ENCODE measurements around the gene MEA1.

The MEA1 gene

DNA sequence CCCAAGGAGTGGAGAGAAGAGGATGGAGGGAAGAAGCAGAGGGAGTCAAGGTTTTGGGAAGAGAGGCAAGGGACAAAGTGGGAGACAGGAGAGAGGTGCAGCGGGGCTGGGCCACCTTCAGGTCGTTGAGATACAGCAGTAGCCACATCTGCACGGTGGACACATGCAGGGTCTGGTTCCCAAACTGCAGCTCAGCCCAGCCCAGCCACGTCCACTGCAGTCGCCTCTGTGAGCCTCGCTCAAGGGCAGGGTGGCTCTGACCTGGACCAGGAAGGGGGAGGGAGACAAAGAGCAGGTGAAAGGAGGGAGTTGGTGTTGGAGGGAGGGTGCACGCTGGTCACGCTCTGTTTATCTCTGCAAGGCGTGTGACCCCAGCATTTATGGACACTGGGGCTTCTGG, 25.0 kb upstream of the MEA1 start:
- no peak for DNase-seq (ENCODE audit: low read depth)

DNA sequence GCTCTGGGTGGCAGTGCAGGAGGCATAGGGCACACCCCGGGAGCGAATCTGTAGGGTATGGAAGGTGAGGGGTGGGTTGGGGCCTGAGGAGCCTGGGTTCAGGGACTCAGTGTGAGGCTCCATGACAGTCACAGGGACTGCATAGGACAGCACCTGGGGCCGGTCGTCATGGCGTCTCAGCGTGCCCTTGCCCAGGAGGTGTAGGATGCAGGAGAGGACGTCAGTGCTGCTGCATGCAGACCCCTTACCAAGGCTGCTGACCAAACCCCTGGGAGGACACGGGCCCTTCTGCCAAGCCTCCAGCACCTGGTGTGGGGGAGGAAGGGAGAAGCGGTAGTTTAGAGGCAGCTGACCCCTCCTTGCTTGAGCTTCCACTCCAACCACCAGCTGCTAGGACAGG, 24.0 kb upstream of the MEA1 start:
- DNase-seq (ENCODE audit: low read depth): no peak

DNA sequence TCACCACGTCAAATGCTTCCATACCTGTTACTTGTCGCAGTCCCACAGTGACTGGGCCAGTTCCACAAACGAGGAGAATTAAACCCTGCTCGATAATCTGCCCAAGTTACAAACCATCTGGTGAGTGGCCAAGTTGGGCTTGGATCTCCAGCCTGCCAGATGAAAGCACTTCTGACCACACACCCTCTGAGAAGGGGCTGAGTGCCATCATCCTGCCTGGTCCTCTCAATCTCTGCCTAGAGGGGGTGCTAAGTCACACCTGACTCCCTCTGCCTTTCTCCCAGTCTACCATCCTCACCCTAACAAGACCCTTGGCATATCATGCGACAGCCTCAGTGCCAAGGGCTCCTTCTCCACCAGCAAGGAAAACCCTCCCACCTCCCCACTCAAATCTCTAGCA, 23.5 kb upstream of the MEA1 start:
- no peak for DNase-seq (ENCODE audit: low read depth)

DNA sequence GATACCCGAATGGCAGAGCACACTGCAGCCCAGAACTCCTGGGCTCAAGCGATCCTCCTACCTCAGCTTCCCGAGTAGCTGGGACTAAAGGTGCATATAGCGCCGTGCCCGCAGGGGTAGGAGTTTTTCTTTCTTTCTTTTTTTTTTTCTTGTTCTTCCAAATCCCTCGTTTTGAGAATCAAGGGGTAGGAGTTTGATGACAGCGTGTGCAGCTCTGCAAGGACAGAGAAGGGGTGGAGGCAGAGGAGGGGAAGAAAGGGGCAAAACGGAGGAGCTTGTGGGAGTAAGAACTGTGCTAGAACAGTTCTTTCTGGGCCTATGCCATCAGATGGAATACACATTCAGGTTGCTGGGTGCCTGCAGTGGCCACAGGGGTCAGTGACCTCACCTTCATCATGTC, 23.0 kb upstream of the MEA1 start:
- DNase-seq (ENCODE audit: low read depth): no peak

DNA sequence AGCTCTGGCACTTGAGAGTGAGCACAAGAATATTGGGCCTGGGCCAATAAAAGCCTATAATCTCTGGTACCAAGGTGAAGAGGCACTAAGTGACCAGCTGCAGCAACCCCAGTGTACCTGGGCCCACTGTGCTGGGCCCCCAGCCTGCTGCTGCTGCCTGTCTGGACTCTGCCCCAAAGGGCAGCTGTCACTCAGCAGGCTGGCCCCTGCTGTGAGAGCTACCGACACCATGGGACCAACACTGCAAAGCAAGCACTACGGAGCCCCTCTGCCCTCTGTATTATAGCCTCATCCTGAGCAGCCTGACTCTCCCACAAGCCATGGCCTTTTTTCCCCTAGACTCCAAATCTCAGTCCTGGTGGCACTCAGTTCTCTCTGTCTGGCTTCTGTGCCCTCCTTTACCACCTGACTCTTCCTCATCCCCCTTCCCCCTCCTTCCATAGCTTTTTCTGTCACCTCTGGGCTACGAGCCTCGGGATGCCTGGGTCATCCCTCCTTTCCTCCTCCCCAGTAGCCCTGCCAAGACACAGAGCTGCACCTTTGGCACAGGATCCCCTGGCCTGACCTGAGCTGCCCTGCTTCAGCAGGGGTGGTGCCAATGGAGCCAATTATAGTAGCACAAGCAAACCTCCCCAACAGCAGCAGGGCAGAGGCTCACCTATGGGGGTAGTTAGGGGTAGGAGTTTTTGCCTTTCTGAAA, 21.9 kb upstream of the MEA1 start:
- no peak for DNase-seq (ENCODE audit: low read depth)

DNA sequence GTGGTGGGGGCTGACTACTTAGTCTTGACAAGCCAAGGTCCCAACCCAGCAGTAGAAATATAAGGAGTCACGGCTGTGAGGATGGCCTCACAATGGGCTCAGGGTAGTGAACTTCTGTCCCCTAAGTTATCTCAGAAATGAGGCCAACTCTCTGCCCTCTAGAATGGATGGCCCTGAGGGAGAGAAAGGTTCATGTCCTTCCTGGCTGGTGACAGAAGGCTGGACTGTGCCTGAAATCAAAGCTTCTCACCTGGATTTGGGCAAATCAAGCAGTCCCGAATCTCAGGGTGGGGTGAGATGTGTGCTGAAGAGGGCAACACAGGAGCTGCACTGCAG, 20.4 kb upstream of the MEA1 start:
- DNase-seq (ENCODE audit: low read depth): no peak

DNA sequence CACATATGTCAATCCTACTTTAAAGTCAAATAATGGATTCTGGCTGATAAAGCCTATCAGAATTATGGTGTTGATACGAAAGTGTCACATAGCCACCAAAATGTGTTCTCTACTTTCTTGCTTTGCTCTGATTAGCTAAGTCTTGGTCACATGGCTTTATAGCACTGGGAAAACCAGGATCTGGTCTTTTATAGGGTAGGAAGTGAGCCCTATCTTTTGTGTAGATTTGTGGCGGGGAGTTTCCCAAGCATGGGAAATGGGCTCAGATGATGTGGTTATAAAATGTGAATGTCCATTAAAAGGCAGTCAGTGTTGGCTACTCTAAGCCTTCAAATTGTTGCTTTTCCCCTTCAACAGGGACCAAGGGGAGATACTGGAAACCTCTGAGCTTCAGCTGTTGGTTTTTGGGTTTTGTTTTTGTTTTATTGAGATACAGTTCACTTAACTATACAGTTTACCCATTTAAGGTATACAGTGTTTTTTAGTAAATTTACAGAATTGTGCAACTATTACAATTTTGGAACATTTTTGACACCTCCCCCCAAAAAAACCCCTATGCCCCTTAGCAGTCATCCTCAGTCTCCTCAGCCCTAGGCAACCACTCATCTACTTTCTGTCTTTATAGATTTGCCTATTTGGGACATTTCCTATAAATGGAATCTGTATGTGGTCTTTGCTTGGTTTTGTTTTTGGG, 19.9 kb upstream of the MEA1 start:
- no peak for DNase-seq (ENCODE audit: low read depth)

DNA sequence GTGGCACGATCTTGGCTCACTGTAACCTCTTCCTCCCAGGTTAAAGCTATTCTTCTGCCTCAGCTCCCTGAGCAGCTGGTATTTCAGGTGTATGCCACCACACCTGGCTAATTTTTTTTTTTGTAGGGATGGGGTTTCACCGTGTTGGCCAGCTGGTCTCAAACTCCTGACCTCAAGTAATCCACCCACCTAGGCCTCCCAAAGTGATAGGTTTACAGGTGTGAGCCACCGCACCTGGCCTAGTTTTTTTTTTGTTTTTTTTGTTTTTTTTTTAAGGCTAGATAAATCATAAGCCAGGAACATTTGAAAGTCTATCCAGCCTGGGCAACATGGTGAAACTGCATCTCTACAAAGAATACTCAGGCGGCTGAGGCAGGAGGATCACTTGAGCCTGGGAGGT, 18.6 kb upstream of the MEA1 start:
- no peak for DNase-seq (ENCODE audit: low read depth)

DNA sequence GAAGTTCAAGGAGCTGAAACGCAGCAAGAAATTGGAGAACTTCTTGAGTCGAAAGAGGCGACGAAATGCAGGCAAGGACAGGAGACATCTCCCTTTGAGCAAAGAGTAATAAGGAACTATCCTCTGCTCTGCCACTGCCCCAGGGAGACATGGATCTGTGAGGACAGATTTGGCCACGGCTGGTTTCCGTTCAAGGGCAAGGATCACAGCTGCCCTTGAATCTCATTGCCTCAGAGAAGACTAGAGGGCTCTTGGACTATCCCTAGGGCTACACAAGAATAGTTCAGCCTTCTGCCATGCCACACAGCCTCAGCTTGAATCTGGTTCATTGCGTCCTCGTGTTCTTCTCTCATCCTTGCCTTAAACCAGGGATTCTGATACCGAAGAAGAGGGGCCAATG, 15.4 kb upstream of the MEA1 start:
- DNase-seq (ENCODE audit: low read depth): no peak

DNA sequence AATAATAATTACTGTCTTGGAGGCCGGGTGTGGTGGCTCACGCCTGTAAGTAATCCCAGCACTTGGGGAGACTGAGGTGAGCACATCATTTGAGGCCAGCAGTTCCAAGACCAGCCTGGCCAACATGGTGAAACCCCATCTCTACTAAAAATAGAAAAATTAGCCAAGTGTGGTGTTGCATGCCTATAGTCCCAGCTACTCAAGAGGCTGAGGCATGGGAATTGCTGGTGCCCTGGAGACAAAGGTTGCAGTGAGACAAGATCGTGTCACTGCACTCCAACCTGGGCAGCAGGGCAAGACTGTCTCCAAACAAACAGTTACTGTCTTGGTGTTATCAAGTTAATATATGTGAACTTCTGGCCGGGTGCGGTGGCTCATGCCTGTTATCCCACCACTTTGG, 12.6 kb upstream of the MEA1 start:
- DNase-seq (ENCODE audit: low read depth): no peak

DNA sequence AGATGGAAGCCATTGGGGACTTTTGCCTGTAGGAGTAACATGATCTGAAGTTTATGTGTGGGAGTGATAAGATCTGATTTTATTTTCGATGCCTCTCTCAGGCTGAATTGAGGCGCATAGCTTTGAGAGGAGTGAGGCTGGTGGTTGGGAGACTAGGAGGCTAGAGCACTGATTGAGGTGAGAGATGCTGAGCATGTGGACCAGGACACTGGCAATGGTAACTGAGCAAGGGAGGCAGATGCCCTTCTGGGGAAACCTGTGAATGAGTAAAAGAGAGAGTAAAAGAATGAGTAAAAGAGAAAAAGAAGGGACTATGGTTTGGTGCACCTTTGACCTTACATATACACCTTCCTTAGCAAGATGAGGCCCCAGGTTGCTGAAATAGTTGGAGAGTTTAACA, 10.7 kb upstream of the MEA1 start:
- DNase-seq (ENCODE audit: low read depth): no peak

DNA sequence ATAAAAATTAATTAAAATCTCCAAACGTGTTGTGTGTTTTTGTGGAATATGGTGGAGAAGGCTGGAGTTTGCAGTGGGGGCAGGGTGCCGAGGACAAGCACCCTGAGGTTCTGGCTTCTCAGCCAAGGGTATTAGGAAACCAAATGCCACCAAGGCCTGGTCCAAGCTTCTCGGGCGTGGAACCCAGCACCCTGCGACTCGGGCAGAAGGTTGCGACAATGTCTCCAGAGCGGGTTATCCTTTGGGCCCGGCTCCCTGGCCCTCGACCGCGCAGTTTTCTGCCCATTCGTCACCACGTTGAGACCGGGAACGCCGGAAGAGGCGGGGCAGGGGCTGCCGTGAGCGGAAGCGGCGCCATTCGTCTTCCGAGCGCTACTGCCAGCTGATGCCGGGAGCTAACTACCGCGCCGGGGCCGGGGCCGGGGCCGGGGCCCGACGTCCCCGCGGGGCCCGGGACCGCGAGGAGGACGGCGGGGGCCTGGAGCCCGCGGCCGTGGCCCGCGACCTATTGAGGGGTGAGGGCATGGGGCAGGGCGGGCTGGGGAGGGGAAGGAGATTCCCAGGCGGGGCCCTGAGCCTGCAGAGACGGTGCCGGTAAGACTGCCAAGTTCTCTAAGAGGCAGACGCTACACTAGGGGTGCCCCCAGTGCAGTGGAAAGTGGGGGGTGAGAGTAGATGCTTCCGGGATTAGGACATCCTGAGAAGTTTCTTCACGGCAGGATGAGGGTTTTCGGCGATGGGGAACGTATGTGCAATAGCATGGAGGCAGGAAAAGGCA, 7.7 kb upstream of the MEA1 start, which contains the start of gene RRP36:
RRP36 (plus strand) TSS at position 354 of the 778 bp plus-strand sequence; CDS start at position 386, 32 bp downstream.
- peak; percentile 47 for DNase-seq (ENCODE audit: low read depth)

DNA sequence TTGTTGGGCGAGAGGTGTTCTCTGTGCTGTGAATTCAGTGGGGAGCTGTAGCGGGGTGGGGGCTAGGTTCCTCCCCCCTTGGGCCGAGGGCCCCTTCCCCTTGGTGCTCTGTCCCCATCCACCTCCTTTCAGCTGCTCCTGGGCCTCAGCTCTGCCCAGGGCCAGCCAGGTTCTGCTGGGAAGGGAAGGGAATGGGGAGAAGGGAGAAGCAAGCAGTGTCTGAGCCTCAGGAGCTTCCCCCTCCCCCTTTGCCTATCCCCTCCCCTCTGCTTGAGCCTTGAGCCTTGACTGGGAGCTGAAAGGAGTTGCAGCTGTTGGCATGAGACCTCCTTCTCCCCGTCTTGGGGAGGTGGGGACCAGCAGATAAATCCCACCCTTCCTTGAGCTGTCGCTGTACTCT, 7.1 kb upstream of the MEA1 start:
- no peak for DNase-seq (ENCODE audit: low read depth)

DNA sequence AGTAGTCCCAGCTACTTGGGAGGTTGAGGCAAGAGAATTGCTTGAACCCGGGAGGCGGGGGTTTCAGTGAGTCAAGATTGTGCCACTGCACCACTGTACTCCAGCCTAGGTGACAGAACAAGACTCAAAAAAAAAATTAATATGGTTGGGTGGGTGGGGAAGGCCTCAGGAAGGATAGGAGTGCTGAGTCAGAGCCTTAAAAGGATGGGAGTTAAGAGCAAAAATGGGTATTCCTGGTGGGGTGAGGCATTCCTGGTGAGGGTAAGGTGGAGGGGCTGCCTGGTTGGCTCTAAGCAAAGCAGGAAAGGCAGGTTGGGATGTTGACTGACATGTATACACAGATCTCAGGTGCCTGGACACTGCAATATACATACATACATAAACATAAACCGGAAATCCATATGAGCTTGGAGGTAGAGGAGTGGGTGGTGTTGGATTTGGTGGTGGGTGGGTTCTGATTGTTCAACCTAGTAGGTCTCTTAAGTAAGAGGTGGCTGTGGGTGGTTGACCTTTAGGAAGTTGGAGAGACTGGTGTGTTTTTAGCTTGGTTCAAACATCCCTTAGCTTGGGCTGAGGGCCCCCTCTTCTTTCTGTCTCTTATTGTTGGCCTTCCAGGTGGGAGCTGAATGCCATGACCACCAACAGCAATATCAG, 6.4 kb upstream of the MEA1 start:
- no peak for DNase-seq (ENCODE audit: low read depth)

DNA sequence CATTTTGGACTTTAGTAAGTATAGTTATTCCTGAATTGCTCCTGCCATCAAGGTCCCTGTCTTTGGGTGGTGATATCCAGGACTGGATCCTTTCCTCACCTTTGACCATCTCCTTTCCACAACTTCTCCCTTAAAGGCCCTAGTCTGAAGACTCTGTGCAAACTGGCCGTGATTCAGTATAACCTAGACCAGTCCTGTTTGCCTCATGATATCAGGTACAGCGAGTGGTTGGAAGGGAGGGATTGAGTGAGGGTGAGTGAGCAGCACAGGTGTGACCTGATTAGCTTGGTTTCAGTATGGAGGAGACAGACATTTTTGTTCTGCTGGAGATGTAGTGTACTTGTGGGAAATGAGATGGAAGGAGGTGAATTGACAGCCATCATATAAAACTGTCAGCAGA, 5.4 kb upstream of the MEA1 start:
- no peak for DNase-seq (ENCODE audit: low read depth)

DNA sequence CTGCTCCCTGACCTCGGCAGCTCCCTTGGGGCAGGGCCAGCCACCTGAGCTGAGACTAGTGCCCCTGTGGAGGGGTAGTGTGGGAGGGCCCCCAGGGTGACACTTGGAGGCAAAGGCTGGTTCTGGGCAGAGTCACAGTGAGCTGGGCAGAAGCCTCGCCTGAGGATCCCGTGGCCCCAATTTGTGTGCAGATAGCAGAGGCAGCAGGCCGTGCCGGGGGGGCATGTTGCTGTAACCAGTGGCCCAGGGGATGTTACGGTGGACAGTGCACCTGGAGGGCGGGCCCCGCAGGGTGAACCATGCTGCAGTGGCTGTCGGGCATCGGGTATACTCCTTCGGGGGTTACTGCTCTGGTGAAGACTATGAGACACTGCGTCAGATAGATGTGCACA, 3.2 kb upstream of the MEA1 start:
- no peak for DNase-seq (ENCODE audit: low read depth)

DNA sequence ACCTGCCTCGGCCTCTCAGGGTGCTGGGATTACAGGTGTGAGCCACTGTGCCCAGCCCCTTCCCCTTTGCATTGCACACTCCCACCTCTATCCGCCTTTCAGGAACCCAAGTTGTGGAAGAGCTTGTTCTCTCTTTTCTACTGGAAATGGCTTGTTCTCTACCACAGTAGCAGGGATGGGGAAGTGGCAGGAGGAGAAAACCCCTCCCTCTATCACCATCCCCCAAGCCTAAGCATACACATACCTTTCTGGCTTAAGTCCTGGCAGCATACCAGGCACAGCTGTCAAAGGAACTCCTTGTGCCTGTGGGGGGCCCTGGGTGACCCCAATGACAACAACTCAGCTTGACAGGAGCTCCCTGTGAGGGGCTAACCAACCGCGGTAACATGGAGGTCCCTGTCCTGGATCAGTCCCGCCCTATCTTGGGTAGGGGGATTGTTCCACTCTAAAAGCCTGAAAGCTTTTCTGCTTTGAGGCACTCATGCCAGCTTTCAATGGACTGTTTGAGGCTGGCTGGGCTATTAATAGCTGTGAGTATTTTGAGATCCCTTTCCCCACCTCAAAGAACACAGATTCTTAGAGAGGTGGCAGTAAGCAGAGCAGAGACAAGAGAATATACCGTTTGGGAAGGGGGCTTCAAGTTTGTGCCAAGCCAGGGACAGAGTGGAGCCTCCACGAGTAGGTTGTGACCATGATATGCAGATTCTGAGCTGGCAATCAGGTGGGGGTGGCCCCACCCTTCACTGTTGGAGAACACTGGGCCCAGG, 2.6 kb upstream of the MEA1 start:
- DNase-seq (ENCODE audit: low read depth): no peak

DNA sequence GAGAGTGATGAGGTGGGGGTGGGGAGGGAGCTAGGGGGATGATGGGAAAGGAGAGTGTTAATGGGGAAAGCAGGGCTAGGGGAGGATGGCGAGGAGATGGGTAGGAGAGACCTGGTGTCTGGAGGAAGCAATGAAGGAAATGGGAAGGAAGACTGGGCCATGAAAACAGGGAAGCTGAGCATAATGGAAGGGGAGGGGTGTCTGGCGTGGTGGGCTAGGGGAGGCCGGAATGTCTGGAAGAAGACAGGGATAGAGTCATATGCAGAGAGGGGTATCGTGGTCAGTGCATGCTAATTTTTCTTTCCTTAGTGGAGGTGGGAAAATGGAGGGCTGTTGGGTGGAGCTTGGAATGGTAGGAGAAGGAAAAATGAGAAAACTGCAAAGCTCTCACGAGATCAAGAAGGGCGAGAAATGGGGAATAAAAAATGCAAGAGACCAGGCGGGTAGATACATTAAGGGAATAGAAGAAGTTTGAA, 726 bp upstream of the MEA1 start:
- no peak for DNase-seq (ENCODE audit: low read depth)

DNA sequence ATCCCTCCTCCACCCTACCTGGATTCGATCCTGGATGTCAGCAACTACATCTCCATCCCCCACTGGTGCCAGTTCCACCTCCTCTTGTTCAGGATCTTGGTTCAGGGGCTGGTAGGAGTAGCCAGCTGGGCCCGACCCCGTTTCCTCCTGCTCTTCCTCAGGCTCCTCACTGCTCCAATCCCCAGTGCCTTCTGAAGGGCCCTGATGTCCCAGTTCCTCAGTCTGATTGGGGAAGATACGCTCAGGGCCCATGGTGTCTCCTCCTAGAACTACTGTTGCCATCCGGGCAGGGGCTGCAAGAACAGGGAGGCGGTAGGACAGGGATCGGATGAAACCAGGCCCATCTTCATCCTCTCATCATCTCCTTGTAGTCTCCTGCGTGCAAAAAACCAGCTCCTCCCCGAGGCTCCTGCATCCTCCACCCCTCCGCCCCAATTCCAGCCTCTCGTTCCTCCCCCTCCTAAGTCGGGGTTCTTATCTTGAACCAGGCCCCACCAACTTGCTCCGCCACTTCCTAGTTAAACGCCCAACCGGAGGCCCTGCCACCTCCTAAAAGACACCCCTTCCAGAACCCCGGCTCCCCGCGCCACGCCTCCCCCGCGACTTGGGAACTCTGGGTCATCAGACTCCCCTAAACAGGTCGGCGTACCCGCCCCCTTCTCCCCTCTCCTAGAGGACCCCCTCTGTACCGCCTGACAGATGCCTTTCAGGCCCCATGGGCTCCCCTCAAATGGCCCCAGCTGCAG, 476 bp downstream of the MEA1 start:
- DNase-seq (ENCODE audit: low read depth): no peak

DNA sequence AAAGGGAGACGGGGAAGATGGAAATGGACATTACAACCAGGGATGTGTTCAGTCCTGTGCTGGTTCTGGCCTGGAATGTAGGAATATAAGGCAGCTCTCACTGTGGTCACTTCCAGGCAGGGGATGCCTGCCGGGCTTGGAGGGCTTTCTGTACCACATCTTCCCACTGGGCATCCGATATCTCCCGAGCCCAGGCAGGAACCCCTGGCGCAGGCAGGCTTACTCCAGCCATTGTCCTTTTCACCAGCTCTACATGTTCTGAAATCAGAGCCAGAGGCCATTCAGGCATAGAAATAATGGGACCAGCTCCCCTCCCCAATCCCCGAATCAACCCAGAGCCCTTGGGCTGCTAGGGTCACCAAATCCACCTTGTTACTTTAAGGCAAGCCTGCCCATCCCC, 1.4 kb downstream of the MEA1 start:
- no peak for DNase-seq (ENCODE audit: low read depth)

DNA sequence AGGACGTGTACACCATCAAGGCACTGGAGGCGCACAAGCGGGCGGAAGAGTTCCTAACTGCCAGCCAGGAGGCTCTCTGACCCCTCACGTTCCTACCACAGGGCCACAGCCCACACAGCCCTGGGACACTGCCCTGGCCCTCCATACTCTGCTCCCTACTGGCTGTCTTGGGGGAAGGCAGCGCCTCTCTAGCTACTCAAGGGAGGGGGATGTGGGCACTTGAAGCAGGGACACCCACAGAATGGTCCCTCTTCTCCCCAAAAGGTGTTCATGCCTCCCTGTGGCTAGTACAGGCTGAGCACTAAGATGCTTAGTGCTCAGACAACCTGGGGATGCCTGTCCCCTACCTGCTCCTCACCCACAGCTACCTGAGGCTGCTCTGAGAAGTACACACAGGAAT, 2.5 kb downstream of the MEA1 start:
- no peak for DNase-seq (ENCODE audit: low read depth)
